ENCODE results near the gene STPG1.

DNA sequence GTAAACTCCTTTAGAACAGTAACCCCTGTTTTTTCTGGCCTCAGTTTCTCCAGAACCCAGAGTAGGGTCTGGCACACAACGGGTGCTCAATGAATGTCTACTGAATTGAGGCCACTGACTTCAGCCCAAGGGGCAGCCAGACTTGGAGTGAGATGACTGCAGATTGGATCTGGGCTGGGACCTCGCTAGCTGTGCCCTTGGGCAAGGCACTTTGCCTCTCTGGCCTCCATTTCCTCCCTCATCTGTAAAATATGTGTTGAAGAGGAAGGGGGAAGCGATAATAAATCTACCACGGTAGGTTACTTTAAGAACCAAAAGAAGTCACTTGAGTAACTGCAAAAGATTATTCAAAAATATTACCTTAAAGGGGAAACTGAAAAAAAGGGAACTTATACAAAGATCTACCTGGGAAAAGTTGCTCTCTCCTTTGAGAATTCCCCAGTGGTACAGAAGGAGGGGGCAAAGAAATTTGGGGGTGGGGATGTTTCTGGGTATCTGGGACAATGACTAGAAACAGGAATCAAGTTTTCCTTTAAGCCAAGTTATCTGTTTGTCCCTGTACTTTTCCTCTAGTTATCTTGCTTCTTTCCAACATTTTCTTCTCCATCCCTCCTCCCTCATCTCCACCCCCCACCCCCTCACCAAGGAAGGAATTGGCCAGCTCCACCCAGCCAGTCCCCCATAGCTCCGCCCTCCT, 94.8 kb downstream of the STPG1 start:
- TF ChIP-seq POLR2A (IDR thresholded peaks at IDR 0.05; ENCODE audit: low read depth, low read length), result no peak
- no peak for TF ChIP-seq POLR2AphosphoS5 (IDR thresholded peaks at IDR 0.05; ENCODE audit: low read depth, low read length)
- TF ChIP-seq TAF1 (IDR thresholded peaks at IDR 0.05; ENCODE audit: borderline replicate concordance, low read depth, low read length), result no peak
